K562 (cell line): Measurements from ENCODE around the gene ACE. TPM values are rescaled to one million over a fixed set of nuclear protein-coding genes. Genes with fewer than 3 reads are reported as not detected.

Source experiments
- CHD2 ChIP-seq: IDR thresholded peaks from 2 replicates; pipeline ENCODE4 v1.6.1; 2011; ENCODE audit warnings: low read depth, low read length
- ILF3 ChIP-seq: fragments of 450-650 bp; IDR thresholded peaks from 2 replicates; pipeline ENCODE4 v1.6.1; 2018; ENCODE audit warnings: antibody characterized with exemption, mild to moderate bottlenecking, moderate library complexity, borderline replicate concordance
- JUND ChIP-seq, 2 experiments: IDR thresholded peaks; 2 replicates in 1 of 2; 3 replicates in 1 of 2; pipeline ENCODE4 v1.6.1; 2011; ENCODE audit warnings: borderline replicate concordance in 2 of 2, low read depth in 2 of 2, low read length in 2 of 2, improper control_type of control experiment in 1 of 2, missing biosample characterization in 1 of 2, missing genetic modification characterization in 1 of 2, missing genetic modification reagents in 1 of 2
- L3MBTL2 ChIP-seq: fragments of 450-650 bp; IDR thresholded peaks from 2 replicates; pipeline ENCODE4 v1.6.1; 2016; ENCODE audit warnings: mild to moderate bottlenecking, moderate library complexity
- MCM7 ChIP-seq, 2 experiments: fragments of 450-650 bp; IDR thresholded peaks; 2 replicates each; pipeline ENCODE4 v1.6.1; 2016 to 2018
- PHF8 ChIP-seq: fragments of 200-600 bp; sonication (generic); IDR thresholded peaks from 2 replicates; pipeline ENCODE4 v1.6.1; 2012; ENCODE audit warnings: mixed run types, mild to moderate bottlenecking, inconsistent platforms, low read length, moderate library complexity, borderline replicate concordance
- SMAD4 ChIP-seq: fragments of 250-450 bp; sonication (Bioruptor Pico); conservative IDR thresholded peaks from 2 replicates; pipeline ENCODE4 v1.8.0; 2021; ENCODE audit warnings: inconsistent platforms, mild to moderate bottlenecking, moderate library complexity
- SOX6 ChIP-seq: fragments of 450-650 bp; IDR thresholded peaks from 2 replicates; pipeline ENCODE4 v1.6.1; 2014; ENCODE audit warnings: mild to moderate bottlenecking
- TCF7L2 ChIP-seq: fragments of 150-350 bp; IDR thresholded peaks from 2 replicates; pipeline ENCODE4 v1.6.1; 2016; ENCODE audit warnings: low read depth, mild to moderate bottlenecking, low read length, moderate library complexity
- YY1 ChIP-seq, 3 experiments: IDR thresholded peaks; 2 replicates each; pipeline ENCODE4 v1.6.1; 2011; ENCODE audit warnings: low read length in 2 of 3, mild to moderate bottlenecking in 2 of 3, moderate library complexity in 2 of 3, borderline replicate concordance in 1 of 3, control low read depth in 1 of 3, low read depth in 1 of 3; ENCODE audit not compliant: insufficient read depth in 3 of 3, insufficient replicate concordance in 2 of 3, control insufficient read depth in 1 of 3, insufficient read length in 1 of 3; ENCODE audit errors: extremely low read depth in 1 of 3
- ZNF12 ChIP-seq: sonication (generic); formaldehyde crosslinking; IDR thresholded peaks from 2 replicates; pipeline ENCODE4 v1.4.0; 2020; ENCODE audit warnings: mild to moderate bottlenecking, missing genetic modification reagents
- ZNF212 ChIP-seq: fragments of 450-650 bp; formaldehyde crosslinking; IDR thresholded peaks from 2 replicates; pipeline ENCODE4 v1.4.0; 2020; ENCODE audit warnings: mild to moderate bottlenecking
- ZNF436 ChIP-seq: fragments of 250-450, 450-650 bp; sonication (Bioruptor Pico); formaldehyde crosslinking; IDR thresholded peaks from 2 replicates; pipeline ENCODE4 v1.7.0; 2020; ENCODE audit warnings: mild to moderate bottlenecking
- polyA plus RNA-seq, 8 experiments: library from polyadenylated mRNA; depleted of rRNA in 4 of 8; stranded (reverse) in 5 of 8; unstranded in 3 of 8; fragments of >200 nt; fragmentation: Nextera tagmentation in 2 of 8; fragmentation: Illumina TruSeq in 1 of 8; extraction: Ambion mirVana in 2 of 8; extraction: Trizol in 1 of 8; gene quantifications; 2 replicates each; pipeline versions ENCODE4 v1.2.1 to v1.2.3, GENCODE V29; 2011 to 2014; ENCODE audit warnings: inconsistent platforms in 1 of 8, missing spikeins in 1 of 8
- total RNA-seq, 7 experiments: library from RNA; depleted of rRNA in 6 of 7; stranded (reverse); fragments of >200 nt in 6 of 7; fragmentation: Illumina TruSeq in 2 of 7; extraction: Trizol in 2 of 7; gene quantifications; 2 replicates each; pipeline versions ENCODE4 v1.2.1 to v1.2.3, GENCODE V29; 2011 to 2021; ENCODE audit warnings: low replicate concordance in 1 of 7
- TF ChIP-seq, protein P1 (sequence below): fragments of 450-650 bp; formaldehyde crosslinking; IDR thresholded peaks from 2 replicates; pipeline ENCODE4 v1.4.0; 2020; ENCODE audit warnings: mild to moderate bottlenecking, moderate library complexity
- TF ChIP-seq, protein P2 (sequence below): IDR thresholded peaks from 3 replicates; pipeline ENCODE4 v1.6.1; 2011; ENCODE audit warnings: borderline replicate concordance, mild to moderate bottlenecking; ENCODE audit not compliant: insufficient read length, insufficient read depth
- TF ChIP-seq, protein P3 (sequence below), 2 experiments: fragments of 450-650 bp; IDR thresholded peaks; 2 replicates each; pipeline ENCODE4 v1.6.1; 2016; ENCODE audit warnings: mild to moderate bottlenecking in 2 of 2, borderline replicate concordance in 1 of 2, low read depth in 1 of 2, moderate library complexity in 1 of 2

The ACE gene
- total and polyA plus RNA-seq, 9 of the 15 experiments (the other 6 are each of a cell fraction or from before 2014, with no cell fraction given): 0.07 to 2.5 (median 0.47) TPM; not detected in 1

DNA sequence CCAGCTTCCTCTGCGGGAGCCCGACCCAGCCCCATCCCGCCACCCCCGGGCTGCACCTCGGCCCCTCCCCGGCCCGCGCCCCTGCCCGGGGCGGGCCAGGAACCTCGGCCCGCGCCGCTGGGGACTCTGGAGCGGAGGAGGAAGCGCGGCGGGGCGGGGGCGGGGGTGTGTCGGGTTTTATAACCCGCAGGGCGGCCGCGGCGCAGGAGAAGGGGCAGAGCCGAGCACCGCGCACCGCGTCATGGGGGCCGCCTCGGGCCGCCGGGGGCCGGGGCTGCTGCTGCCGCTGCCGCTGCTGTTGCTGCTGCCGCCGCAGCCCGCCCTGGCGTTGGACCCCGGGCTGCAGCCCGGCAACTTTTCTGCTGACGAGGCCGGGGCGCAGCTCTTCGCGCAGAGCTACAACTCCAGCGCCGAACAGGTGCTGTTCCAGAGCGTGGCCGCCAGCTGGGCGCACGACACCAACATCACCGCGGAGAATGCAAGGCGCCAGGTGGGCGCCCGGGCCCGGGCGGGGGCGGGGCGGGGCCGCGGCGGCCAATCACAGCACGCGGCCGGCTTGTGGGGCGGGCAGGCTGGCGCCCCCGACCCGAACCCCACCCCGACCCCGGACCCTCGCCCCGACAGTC lies at the start of gene ACE (continued):
- no peak for TF ChIP-seq ZNF436 (CRISPR knock-in tag)
- TF ChIP-seq, protein P1, sequence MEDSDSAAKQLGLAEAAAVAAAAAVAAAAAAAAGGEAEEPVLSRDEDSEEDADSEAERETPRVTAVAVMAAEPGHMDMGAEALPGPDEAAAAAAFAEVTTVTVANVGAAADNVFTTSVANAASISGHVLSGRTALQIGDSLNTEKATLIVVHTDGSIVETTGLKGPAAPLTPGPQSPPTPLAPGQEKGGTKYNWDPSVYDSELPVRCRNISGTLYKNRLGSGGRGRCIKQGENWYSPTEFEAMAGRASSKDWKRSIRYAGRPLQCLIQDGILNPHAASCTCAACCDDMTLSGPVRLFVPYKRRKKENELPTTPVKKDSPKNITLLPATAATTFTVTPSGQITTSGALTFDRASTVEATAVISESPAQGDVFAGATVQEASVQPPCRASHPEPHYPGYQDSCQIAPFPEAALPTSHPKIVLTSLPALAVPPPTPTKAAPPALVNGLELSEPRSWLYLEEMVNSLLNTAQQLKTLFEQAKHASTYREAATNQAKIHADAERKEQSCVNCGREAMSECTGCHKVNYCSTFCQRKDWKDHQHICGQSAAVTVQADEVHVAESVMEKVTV (CRISPR knock-in tag): no peak
- no peak for TF ChIP-seq SOX6
- no peak for TF ChIP-seq TCF7L2
- no peak for TF ChIP-seq ZNF12 (CRISPR knock-in tag)
- TF ChIP-seq, protein P2, sequence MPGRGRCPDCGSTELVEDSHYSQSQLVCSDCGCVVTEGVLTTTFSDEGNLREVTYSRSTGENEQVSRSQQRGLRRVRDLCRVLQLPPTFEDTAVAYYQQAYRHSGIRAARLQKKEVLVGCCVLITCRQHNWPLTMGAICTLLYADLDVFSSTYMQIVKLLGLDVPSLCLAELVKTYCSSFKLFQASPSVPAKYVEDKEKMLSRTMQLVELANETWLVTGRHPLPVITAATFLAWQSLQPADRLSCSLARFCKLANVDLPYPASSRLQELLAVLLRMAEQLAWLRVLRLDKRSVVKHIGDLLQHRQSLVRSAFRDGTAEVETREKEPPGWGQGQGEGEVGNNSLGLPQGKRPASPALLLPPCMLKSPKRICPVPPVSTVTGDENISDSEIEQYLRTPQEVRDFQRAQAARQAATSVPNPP: no peak
- TF ChIP-seq JUND (IDR thresholded peaks at IDR 0.05; ENCODE audit: borderline replicate concordance, low read depth, low read length): no peak
- no peak for TF ChIP-seq JUND (tag; IDR thresholded peaks at IDR 0.05; ENCODE audit: borderline replicate concordance, low read depth, low read length)
- TF ChIP-seq MCM7 (IDR thresholded peaks at IDR 0.05): no peak
- TF ChIP-seq ZNF212 (CRISPR knock-in tag): no peak
- no peak for TF ChIP-seq ILF3
- TF ChIP-seq YY1 (IDR thresholded peaks at IDR 0.05; ENCODE audit: borderline replicate concordance in 1 of 3, control insufficient read depth in 1 of 3, extremely low read depth in 1 of 3, insufficient read depth in 3 of 3, insufficient read length in 1 of 3, insufficient replicate concordance in 2 of 3, low read depth in 1 of 3, low read length in 2 of 3): peak in 1 of 3 experiments; percentile 47
- 0 out of 2 replicates have a peak, but pooled peaks have one; percentile 41 for TF ChIP-seq SMAD4 (CRISPR knock-in tag)
- TF ChIP-seq PHF8: peak; percentile 21; the same call in 1 of the 2 replicates
- TF ChIP-seq, protein P3, sequence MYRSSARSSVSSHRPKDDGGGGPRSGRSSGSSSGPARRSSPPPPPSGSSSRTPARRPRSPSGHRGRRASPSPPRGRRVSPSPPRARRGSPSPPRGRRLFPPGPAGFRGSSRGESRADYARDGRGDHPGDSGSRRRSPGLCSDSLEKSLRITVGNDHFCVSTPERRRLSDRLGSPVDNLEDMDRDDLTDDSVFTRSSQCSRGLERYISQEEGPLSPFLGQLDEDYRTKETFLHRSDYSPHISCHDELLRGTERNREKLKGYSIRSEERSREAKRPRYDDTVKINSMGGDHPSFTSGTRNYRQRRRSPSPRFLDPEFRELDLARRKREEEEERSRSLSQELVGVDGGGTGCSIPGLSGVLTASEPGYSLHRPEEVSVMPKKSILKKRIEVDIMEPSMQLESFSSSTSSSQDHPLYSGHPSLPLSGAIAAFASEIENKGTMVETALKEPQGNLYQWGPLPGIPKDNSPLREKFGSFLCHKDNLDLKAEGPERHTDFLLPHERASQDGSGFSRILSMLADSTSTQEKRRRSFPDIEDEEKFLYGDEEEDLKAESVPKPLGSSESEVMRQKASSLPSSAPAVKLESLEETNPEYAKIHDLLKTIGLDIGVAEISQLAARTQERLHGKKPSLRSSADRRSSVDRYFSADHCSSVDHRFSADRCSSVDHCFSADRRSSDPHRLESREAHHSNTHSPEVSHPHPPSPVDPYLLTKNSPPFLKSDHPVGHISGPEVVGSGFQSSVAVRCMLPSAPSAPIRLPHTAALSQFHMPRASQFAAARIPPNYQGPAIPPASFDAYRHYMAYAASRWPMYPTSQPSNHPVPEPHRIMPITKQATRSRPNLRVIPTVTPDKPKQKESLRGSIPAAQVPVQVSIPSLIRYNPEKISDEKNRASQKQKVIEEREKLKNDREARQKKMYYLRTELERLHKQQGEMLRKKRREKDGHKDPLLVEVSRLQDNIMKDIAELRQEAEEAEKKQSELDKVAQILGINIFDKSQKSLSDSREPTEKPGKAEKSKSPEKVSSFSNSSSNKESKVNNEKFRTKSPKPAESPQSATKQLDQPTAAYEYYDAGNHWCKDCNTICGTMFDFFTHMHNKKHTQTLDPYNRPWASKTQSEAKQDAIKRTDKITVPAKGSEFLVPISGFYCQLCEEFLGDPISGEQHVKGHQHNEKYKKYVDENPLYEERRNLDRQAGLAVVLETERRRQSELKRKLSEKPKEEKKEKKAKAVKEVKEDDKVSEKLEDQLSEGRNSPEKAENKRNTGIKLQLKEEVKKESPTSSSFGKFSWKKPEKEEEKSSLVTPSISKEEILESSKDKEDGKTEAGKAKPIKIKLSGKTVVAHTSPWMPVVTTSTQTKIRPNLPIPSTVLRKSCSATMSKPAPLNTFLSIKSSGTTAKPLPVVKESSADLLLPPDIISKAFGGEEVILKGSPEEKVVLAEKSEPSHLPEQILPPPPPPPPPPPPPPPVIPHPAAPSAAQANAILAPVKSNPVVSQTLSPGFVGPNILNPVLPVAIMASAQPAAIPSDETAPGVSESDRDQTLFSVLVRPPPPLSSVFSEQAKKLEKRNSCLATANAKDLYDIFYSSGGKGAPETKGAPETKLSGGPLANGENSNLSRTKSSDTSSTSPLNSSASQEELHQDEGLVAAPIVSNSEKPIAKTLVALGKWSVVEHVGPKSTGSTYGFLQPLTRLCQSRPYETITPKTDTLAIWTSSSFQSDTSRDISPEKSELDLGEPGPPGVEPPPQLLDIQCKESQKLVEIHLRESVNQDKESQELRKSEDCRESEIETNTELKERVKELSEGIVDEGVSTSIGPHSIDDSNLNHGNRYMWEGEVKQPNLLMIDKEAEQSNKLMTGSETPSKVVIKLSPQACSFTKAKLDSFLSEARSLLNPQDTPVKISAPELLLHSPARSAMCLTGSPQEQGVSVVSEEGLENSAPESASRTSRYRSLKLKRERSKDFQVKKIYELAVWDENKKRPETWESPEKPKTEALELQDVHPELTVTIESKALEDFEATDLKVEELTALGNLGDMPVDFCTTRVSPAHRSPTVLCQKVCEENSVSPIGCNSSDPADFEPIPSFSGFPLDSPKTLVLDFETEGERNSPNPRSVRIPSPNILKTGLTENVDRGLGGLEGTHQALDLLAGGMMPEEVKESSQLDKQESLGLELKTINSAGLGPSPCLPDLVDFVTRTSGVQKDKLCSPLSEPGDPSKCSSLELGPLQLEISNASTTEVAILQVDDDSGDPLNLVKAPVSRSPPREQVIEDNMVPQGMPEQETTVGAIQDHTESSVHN (IDR thresholded peaks at IDR 0.05; ENCODE audit: borderline replicate concordance in 1 of 2, low read depth in 1 of 2): no peak
- TF ChIP-seq L3MBTL2: peak; percentile 75; the same call in 1 of the 2 replicates
- no peak for TF ChIP-seq CHD2
